ENCODE results near the gene VDAC1. TPM values are rescaled to one million over a fixed set of nuclear protein-coding genes. Genes with fewer than 3 reads are reported as not detected.

The VDAC1 gene
- total RNA-seq, 2 donors from 2014 or later = 202 to 226 TPM

DNA sequence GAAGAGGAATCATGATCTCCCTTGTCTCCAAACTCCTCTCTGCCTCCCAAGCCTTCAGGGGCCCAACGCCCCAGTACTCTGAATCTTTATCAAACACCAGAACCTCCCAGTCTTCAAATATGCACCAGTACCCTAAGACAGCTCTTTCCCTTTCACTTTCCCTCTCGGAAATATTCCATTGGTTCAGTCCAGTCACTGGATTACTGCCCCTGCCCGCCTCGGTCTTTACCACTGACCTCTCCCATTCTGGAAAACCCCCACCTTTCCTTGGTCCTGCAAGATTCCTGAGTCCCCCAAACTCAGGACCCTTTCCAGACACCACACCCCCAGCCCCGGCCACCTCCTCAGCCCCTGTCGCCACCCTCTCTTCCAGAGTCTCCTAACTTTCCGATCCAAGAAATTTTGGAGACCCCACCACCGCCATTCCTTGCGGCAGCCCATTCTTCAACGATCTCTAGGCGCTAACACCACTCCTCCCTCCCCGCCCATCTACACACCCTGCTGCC is 37.0 kb downstream of the VDAC1 start:
- H3K27ac Mint-ChIP-seq = peak overlapping the region; percentile 98
- no peaks in the 10 kb centered on the region for H3K4me1 ChIP-seq (ENCODE audit: control insufficient read depth, insufficient read depth, low read length)
- peaks cover 16% of the 10 kb centered on the region for H3K4me1 Mint-ChIP-seq
- peak overlapping the region; percentile 95 for H3K4me3 ChIP-seq (ENCODE audit: low read length)
- H3K36me3 Mint-ChIP-seq (ENCODE audit: low read depth) = peaks cover 24% of the 10 kb centered on the region
- H3K27me3 ChIP-seq (ENCODE audit: control insufficient read depth, insufficient read depth, low read length, poor library complexity, severe bottlenecking) = no peaks in the 10 kb centered on the region
- H3K36me3 ChIP-seq (ENCODE audit: control insufficient read depth, insufficient read depth, low read length) = peaks cover 24% of the 10 kb centered on the region
- peak overlapping the region; percentile 99 for H3K4me3 Mint-ChIP-seq
- H3K27me3 Mint-ChIP-seq (ENCODE audit: insufficient read depth) = no peaks in the 10 kb centered on the region
- peak overlapping the region; percentile 86 for H3K27ac ChIP-seq (ENCODE audit: low read depth, low read length)
- TF ChIP-seq, protein P1, sequence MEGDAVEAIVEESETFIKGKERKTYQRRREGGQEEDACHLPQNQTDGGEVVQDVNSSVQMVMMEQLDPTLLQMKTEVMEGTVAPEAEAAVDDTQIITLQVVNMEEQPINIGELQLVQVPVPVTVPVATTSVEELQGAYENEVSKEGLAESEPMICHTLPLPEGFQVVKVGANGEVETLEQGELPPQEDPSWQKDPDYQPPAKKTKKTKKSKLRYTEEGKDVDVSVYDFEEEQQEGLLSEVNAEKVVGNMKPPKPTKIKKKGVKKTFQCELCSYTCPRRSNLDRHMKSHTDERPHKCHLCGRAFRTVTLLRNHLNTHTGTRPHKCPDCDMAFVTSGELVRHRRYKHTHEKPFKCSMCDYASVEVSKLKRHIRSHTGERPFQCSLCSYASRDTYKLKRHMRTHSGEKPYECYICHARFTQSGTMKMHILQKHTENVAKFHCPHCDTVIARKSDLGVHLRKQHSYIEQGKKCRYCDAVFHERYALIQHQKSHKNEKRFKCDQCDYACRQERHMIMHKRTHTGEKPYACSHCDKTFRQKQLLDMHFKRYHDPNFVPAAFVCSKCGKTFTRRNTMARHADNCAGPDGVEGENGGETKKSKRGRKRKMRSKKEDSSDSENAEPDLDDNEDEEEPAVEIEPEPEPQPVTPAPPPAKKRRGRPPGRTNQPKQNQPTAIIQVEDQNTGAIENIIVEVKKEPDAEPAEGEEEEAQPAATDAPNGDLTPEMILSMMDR (conservative IDR thresholded peaks at IDR 0.05) = no peak
- WGBS, 2 experiments (ENCODE audit: insufficient coverage in 1 of 2, insufficient read length in 1 of 2) = 7 to 10% methylated on average over 8 to 12 of the region's 12 CpGs
- peaks cover 12% of the 10 kb centered on the region for H3K9me3 ChIP-seq (ENCODE audit: control insufficient read depth, low read length)
- peaks cover 3% of the 10 kb centered on the region for H3K9me3 Mint-ChIP-seq
- peak overlapping the region; percentile 86 for H3K9ac ChIP-seq (ENCODE audit: extremely low read depth, low read length, poor library complexity, severe bottlenecking)
- DNase-seq = no peak

DNA sequence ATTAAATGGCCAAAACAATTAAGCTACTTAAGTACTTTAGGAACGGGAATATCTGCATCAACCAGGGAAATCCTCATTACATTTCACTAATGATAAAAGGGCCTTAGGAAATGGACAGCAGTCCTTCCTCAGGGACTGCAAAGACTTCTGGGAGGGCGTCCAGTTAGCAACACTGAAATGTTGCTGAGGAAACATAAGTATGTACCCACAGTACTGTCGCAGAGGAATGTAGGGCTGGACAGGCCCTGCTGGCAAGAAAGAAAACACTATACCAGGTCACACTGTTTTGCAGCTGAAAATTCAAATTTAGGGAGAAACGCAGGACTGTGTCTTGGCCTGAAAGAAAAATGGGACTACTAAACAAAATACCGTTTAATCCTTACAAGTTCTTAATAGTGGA is 37.7 kb downstream of the VDAC1 start:
- TF ChIP-seq, protein P1 (conservative IDR thresholded peaks at IDR 0.05) = no peak
- Histone ChIP-seq H3K4me1 (ENCODE audit: control insufficient read depth, insufficient read depth, low read length) (no peaks in the 10 kb centered on the region), H3K36me3 (ENCODE audit: control insufficient read depth, insufficient read depth, low read length) (peaks cover 18% of the 10 kb centered on the region), H3K27me3 (ENCODE audit: control insufficient read depth, insufficient read depth, low read length, poor library complexity, severe bottlenecking) (no peaks in the 10 kb centered on the region), H3K9ac (ENCODE audit: extremely low read depth, low read length, poor library complexity, severe bottlenecking) (no peak overlapping the region), H3K4me3 (ENCODE audit: low read length) (peak overlapping the region; percentile 95), H3K27ac (ENCODE audit: low read depth, low read length) (no peak overlapping the region), H3K9me3 (ENCODE audit: control insufficient read depth, low read length) (peaks cover 12% of the 10 kb centered on the region)
- WGBS, 2 experiments (ENCODE audit: insufficient coverage in 1 of 2, insufficient read length in 1 of 2) = 92% methylated on average over 4 to 5 of the region's 5 CpGs
- Mint-ChIP-seq H3K9me3 (peaks cover 3% of the 10 kb centered on the region), H3K27me3 (ENCODE audit: insufficient read depth) (no peaks in the 10 kb centered on the region), H3K4me3 (peak overlapping the region; percentile 99), H3K36me3 (ENCODE audit: low read depth) (peaks cover 18% of the 10 kb centered on the region), H3K4me1 (peaks cover 16% of the 10 kb centered on the region), H3K27ac (no peak overlapping the region)
- no peak for DNase-seq

DNA sequence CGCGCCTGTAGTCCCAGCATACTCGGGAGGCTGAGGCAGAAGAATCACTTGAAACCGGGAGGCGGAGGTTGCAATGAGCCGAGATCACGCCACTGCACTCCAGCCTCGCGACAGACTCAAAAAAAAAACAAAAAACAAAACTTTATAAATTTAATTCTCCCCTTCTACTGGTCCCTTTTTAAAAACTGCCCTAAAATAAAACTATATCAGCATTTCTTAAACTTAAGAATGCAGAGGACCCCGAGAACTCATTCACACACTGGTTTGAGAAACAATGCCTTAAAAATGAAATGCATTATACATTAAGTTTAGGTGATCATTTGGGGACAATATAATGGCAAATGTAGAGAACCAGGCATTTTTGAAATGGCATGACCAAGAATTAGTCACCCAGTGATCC is 38.7 kb downstream of the VDAC1 start:
- DNase-seq = no peak
- H3K4me1 ChIP-seq (ENCODE audit: control insufficient read depth, insufficient read depth, low read length) = no peaks in the 10 kb centered on the region
- no peaks in the 10 kb centered on the region for H3K27me3 ChIP-seq (ENCODE audit: control insufficient read depth, insufficient read depth, low read length, poor library complexity, severe bottlenecking)
- peaks cover 8% of the 10 kb centered on the region for H3K36me3 ChIP-seq (ENCODE audit: control insufficient read depth, insufficient read depth, low read length)
- Mint-ChIP-seq H3K36me3 (ENCODE audit: low read depth) (peaks cover 12% of the 10 kb centered on the region), H3K9me3 (peaks cover 3% of the 10 kb centered on the region), H3K4me3 (no peak overlapping the region), H3K27me3 (ENCODE audit: insufficient read depth) (no peaks in the 10 kb centered on the region), H3K4me1 (peaks cover 16% of the 10 kb centered on the region), H3K27ac (no peak overlapping the region)
- TF ChIP-seq, protein P1 (conservative IDR thresholded peaks at IDR 0.05) = no peak
- H3K9ac ChIP-seq (ENCODE audit: extremely low read depth, low read length, poor library complexity, severe bottlenecking) = no peak overlapping the region
- H3K4me3 ChIP-seq (ENCODE audit: low read length) = no peak overlapping the region
- WGBS, 2 experiments (ENCODE audit: insufficient coverage in 1 of 2, insufficient read length in 1 of 2) = 90 to 98% methylated on average over 6 to 10 of the region's 10 CpGs
- no peak overlapping the region for H3K27ac ChIP-seq (ENCODE audit: low read depth, low read length)
- peaks cover 12% of the 10 kb centered on the region for H3K9me3 ChIP-seq (ENCODE audit: control insufficient read depth, low read length)
